ENCODE measurements around the gene TAS1R3. TPM values are rescaled to one million over a fixed set of nuclear protein-coding genes. Genes with fewer than 3 reads are reported as not detected.

Gene TAS1R3
- total RNA-seq, 1 experiment from 2014 or later = 0.28 TPM

GRCh38 chr1:1298861-1299685, 32.0 kb upstream of the TAS1R3 start:
- no CpG with 5 or more reads among the region's 30 CpGs for WGBS (ENCODE audit: extremely low coverage, insufficient read length, low lambda C conversion rate)
- no peaks in the 10 kb centered on the region for H3K9me3 Mint-ChIP-seq
- no peak for TF ChIP-seq CTCF (conservative IDR thresholded peaks at IDR 0.05)
- Histone ChIP-seq H3K4ac (ENCODE audit: low read depth, low read length) (no peak overlapping the region), H3K27ac (ENCODE audit: insufficient read length, low read depth, low read length) (no peak overlapping the region), H4K5ac (ENCODE audit: insufficient read length, low read depth, low read length) (no peak overlapping the region), H3K9ac (ENCODE audit: extremely low read depth, insufficient read length, low read length) (no peak overlapping the region), H4K8ac (replicated peaks; ENCODE audit: insufficient read length, low read depth, low read length) (no peak overlapping the region), H3K23me2 (ENCODE audit: insufficient read length, low read depth, low read length, poor library complexity, severe bottlenecking) (peaks cover 2% of the 10 kb centered on the region), H2BK120ac (ENCODE audit: low read depth, low read length, poor library complexity, severe bottlenecking) (no peak overlapping the region), H3K14ac (ENCODE audit: insufficient read depth, low read length) (no peak overlapping the region), H3K4me2 (ENCODE audit: insufficient read depth, insufficient read length, low read length) (no peak overlapping the region), H3K27me3 (ENCODE audit: insufficient read depth, low read length) (no peaks in the 10 kb centered on the region), H2BK20ac (ENCODE audit: low read depth, low read length, poor library complexity, severe bottlenecking) (no peak overlapping the region), H3K18ac (ENCODE audit: insufficient read length, low read depth, low read length) (no peak overlapping the region), H3K9me3 (ENCODE audit: control insufficient read depth, low read depth, low read length) (no peaks in the 10 kb centered on the region), H2BK5ac (ENCODE audit: insufficient read length, low read length) (no peak overlapping the region), H3K23ac (ENCODE audit: insufficient read length, low read depth, low read length) (no peak overlapping the region), H3K56ac (ENCODE audit: insufficient read length, low read depth, low read length) (no peak overlapping the region), H3T11ph (ENCODE audit: low read length) (no peak overlapping the region), H4K20me1 (ENCODE audit: control insufficient read depth, insufficient read depth, insufficient read length) (no peaks in the 10 kb centered on the region), H2BK15ac (ENCODE audit: low read depth, low read length) (no peak overlapping the region), H2AFZ (ENCODE audit: low read length) (no peak overlapping the region), H3K4me1 (ENCODE audit: insufficient read depth, low read length) (no peaks in the 10 kb centered on the region), H3K79me2 (ENCODE audit: insufficient read depth, low read length) (no peaks in the 10 kb centered on the region), H2AK5ac (ENCODE audit: insufficient read length, low read length) (no peak overlapping the region), H3K79me1 (ENCODE audit: insufficient read depth, low read depth, low read length, poor library complexity, severe bottlenecking) (no peaks in the 10 kb centered on the region), H4K91ac (ENCODE audit: insufficient read length, low read depth, low read length) (no peak overlapping the region), H2BK12ac (ENCODE audit: insufficient read length, low read depth, low read length) (no peak overlapping the region)
- H3K27me3 Mint-ChIP-seq (ENCODE audit: low read depth) = no peaks in the 10 kb centered on the region
- no peak overlapping the region for H3K27ac Mint-ChIP-seq
- peak; percentile 87 for DNase-seq
- no peaks in the 10 kb centered on the region for H3K4me1 Mint-ChIP-seq
- H3K36me3 Mint-ChIP-seq (ENCODE audit: insufficient read depth in 1 of 3, low read depth in 3 of 3) = no peaks in the 10 kb centered on the region; a peak in 1 of 7 replicates
- H3K4me3 Mint-ChIP-seq = no peak overlapping the region
